ENCODE results near the gene CRYAB. TPM values are rescaled to one million over a fixed set of nuclear protein-coding genes. Genes with fewer than 3 reads are reported as not detected.
"Not testable (repeated sequence)": the region's sequence is repeated elsewhere in the genome, so short reads cannot be mapped to it uniquely, and the experiment has no call there.

The CRYAB gene
- total RNA-seq, 1 donor from 2014 or later: 0.45 TPM

DNA sequence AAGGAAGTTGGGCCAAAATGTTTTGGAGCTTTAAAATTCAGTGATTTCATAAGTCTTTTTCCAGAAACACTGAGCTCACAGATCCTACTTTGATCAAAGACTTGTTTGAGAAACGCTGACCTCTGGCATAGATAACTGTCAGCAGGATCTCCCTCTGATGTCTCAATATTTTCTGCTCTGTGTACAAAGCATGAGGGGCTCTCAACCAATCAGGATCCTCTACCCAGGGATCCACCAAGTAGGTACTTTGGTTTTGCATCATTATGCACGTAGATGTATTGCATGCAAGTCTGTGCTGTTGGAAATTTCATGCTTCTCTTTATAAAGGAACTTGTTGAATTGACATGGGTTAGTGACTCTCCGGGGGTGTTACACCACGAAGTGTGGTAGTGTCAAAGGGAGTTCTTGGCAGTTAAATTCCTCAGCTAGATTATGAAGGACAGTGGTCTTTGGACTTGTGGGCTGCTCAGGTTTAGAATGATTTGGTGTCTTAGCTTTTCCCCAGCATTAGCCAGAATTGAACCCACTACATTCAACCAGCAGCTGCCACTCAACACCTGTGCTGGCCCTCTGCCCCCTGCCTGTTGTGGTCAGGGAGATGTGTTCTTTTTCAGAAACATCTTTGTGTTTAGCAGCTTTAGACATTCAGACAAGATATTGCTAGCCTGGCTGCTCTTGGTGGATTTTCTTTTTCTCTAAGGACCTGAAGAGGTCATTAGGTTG lies 23.9 kb upstream of the CRYAB start:
- Histone ChIP-seq H2AFZ (replicated peaks) (no peak overlapping the region), H3K4me3 (no peak overlapping the region), H3K9ac (no peak overlapping the region), H3F3A (ENCODE audit: low read depth) (peaks cover 37% of the 10 kb centered on the region), H3K4me2 (peak overlapping the region; percentile 89), H3K79me2 (ENCODE audit: low read depth) (no peaks in the 10 kb centered on the region), H3K27me3 (no peaks in the 10 kb centered on the region), H3K27ac (no peak overlapping the region), H3K36me3 (no peaks in the 10 kb centered on the region), H3K4me1 (peaks cover 35% of the 10 kb centered on the region), H4K20me1 (ENCODE audit: low read depth) (no peaks in the 10 kb centered on the region), H3K9me3 (ENCODE audit: low read depth) (no peaks in the 10 kb centered on the region)
- Mint-ChIP-seq H3K4me1 (peaks cover 53% of the 10 kb centered on the region), H3K4me3 (peak overlapping the region; percentile 84), H3K27ac (no peak overlapping the region), H3K9me3 (no peaks in the 10 kb centered on the region), H3K27me3 (ENCODE audit: insufficient read depth, low read depth) (peaks cover 2% of the 10 kb centered on the region), H3K36me3 (no peaks in the 10 kb centered on the region)
- TF ChIP-seq, protein P1, sequence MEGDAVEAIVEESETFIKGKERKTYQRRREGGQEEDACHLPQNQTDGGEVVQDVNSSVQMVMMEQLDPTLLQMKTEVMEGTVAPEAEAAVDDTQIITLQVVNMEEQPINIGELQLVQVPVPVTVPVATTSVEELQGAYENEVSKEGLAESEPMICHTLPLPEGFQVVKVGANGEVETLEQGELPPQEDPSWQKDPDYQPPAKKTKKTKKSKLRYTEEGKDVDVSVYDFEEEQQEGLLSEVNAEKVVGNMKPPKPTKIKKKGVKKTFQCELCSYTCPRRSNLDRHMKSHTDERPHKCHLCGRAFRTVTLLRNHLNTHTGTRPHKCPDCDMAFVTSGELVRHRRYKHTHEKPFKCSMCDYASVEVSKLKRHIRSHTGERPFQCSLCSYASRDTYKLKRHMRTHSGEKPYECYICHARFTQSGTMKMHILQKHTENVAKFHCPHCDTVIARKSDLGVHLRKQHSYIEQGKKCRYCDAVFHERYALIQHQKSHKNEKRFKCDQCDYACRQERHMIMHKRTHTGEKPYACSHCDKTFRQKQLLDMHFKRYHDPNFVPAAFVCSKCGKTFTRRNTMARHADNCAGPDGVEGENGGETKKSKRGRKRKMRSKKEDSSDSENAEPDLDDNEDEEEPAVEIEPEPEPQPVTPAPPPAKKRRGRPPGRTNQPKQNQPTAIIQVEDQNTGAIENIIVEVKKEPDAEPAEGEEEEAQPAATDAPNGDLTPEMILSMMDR (IDR thresholded peaks at IDR 0.05): no peak
- TF ChIP-seq EZH2phosphoT487 (IDR thresholded peaks at IDR 0.05) (no peak), EZH2 (IDR thresholded peaks at IDR 0.05) (no peak)
- no peak for DNase-seq (ENCODE audit: low spot score)

GRCh38 chr11:111934306-111934705 lies 22.7 kb upstream of the CRYAB start:
- Histone ChIP-seq H3K4me2 (no peak overlapping the region), H3K27ac (no peak overlapping the region), H3K9ac (no peak overlapping the region), H3K27me3 (no peaks in the 10 kb centered on the region), H3K36me3 (no peaks in the 10 kb centered on the region), H2AFZ (replicated peaks) (no peak overlapping the region), H3K4me1 (peaks cover 34% of the 10 kb centered on the region), H4K20me1 (ENCODE audit: low read depth) (no peaks in the 10 kb centered on the region), H3K4me3 (no peak overlapping the region), H3F3A (ENCODE audit: low read depth) (peaks cover 37% of the 10 kb centered on the region), H3K79me2 (ENCODE audit: low read depth) (no peaks in the 10 kb centered on the region), H3K9me3 (ENCODE audit: low read depth) (no peaks in the 10 kb centered on the region)
- no peaks in the 10 kb centered on the region for H3K36me3 Mint-ChIP-seq
- peaks cover 49% of the 10 kb centered on the region for H3K4me1 Mint-ChIP-seq
- peaks cover 2% of the 10 kb centered on the region for H3K27me3 Mint-ChIP-seq (ENCODE audit: insufficient read depth, low read depth)
- no peak for DNase-seq (ENCODE audit: low spot score)
- no peaks in the 10 kb centered on the region for H3K9me3 Mint-ChIP-seq
- H3K27ac Mint-ChIP-seq: no peak overlapping the region
- TF ChIP-seq EZH2 (IDR thresholded peaks at IDR 0.05) (no peak), EZH2phosphoT487 (IDR thresholded peaks at IDR 0.05) (no peak)
- TF ChIP-seq, protein P1 (IDR thresholded peaks at IDR 0.05): no peak
- no peak overlapping the region for H3K4me3 Mint-ChIP-seq

DNA sequence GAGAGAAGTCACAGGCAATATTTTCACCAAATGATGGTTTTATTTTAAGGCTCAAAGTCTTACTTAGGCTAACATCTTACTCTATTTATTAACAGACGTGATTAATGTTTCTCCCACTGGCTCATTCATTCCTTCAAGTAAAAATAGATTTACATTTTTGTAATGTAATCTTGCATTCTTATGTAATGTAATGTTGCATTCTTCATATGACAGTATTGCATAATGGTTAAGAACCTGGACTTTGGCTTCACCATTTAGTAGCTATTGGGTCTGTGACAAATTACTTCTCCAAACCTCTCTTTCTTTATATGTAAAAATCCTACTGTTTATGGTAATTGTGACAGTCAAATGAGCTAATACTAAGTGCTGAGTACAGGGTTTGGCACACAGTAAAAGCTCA lies 22.3 kb upstream of the CRYAB start:
- H3K27ac ChIP-seq: no peak overlapping the region
- no peak overlapping the region for H2AFZ ChIP-seq (replicated peaks)
- no peak overlapping the region for H3K4me3 ChIP-seq
- H3K27ac Mint-ChIP-seq: no peak overlapping the region
- H3K9me3 Mint-ChIP-seq: no peaks in the 10 kb centered on the region
- no peaks in the 10 kb centered on the region for H4K20me1 ChIP-seq (ENCODE audit: low read depth)
- H3K4me1 Mint-ChIP-seq: peaks cover 44% of the 10 kb centered on the region
- no peaks in the 10 kb centered on the region for H3K27me3 ChIP-seq
- TF ChIP-seq, protein P1 (IDR thresholded peaks at IDR 0.05): no peak
- TF ChIP-seq EZH2phosphoT487 (IDR thresholded peaks at IDR 0.05) (no peak), EZH2 (IDR thresholded peaks at IDR 0.05) (no peak)
- H3K79me2 ChIP-seq (ENCODE audit: low read depth): no peaks in the 10 kb centered on the region
- no peaks in the 10 kb centered on the region for H3K36me3 ChIP-seq
- peaks cover 30% of the 10 kb centered on the region for H3K4me1 ChIP-seq
- H3K4me2 ChIP-seq: no peak overlapping the region
- no peak overlapping the region for H3K4me3 Mint-ChIP-seq
- H3K27me3 Mint-ChIP-seq (ENCODE audit: insufficient read depth, low read depth): peaks cover 2% of the 10 kb centered on the region
- H3K9me3 ChIP-seq (ENCODE audit: low read depth): no peaks in the 10 kb centered on the region
- H3K9ac ChIP-seq: no peak overlapping the region
- no peaks in the 10 kb centered on the region for H3K36me3 Mint-ChIP-seq
- no peak for DNase-seq (ENCODE audit: low spot score)
- H3F3A ChIP-seq (ENCODE audit: low read depth): peaks cover 37% of the 10 kb centered on the region

GRCh38 chr11:111933176-111933575 lies 21.6 kb upstream of the CRYAB start:
- not testable (repeated sequence) for H3K79me2 ChIP-seq (ENCODE audit: low read depth); H3K27ac ChIP-seq; H3K36me3 ChIP-seq; H3K4me3 Mint-ChIP-seq; H3K27me3 Mint-ChIP-seq (ENCODE audit: insufficient read depth, low read depth); H3K9me3 ChIP-seq (ENCODE audit: low read depth); H3K27me3 ChIP-seq; H4K20me1 ChIP-seq (ENCODE audit: low read depth); DNase-seq (ENCODE audit: low spot score); H2AFZ ChIP-seq (replicated peaks); H3K36me3 Mint-ChIP-seq; H3K27ac Mint-ChIP-seq; H3K9me3 Mint-ChIP-seq; H3K4me2 ChIP-seq; H3K4me3 ChIP-seq; H3K9ac ChIP-seq
- Histone ChIP-seq H3K4me1 (peaks cover 23% of the 10 kb centered on the region), H3F3A (ENCODE audit: low read depth) (peaks cover 30% of the 10 kb centered on the region)
- peaks cover 37% of the 10 kb centered on the region for H3K4me1 Mint-ChIP-seq
